GM12892 (cell line): ENCODE data around the gene GRIA1.

Source experiments
- POLR2A ChIP-seq: IDR thresholded peaks from 2 replicates; pipeline ENCODE4 v1.6.1; 2011; ENCODE audit warnings: low read depth, low read length, control low read depth
- POLR2AphosphoS5 ChIP-seq: IDR thresholded peaks from 2 replicates; pipeline ENCODE4 v1.6.1; 2011; ENCODE audit warnings: low read depth, low read length, control low read depth
- TAF1 ChIP-seq: IDR thresholded peaks from 2 replicates; pipeline ENCODE4 v1.6.1; 2011; ENCODE audit warnings: low read depth, mild to moderate bottlenecking, control low read depth, low read length, borderline replicate concordance

DNA sequence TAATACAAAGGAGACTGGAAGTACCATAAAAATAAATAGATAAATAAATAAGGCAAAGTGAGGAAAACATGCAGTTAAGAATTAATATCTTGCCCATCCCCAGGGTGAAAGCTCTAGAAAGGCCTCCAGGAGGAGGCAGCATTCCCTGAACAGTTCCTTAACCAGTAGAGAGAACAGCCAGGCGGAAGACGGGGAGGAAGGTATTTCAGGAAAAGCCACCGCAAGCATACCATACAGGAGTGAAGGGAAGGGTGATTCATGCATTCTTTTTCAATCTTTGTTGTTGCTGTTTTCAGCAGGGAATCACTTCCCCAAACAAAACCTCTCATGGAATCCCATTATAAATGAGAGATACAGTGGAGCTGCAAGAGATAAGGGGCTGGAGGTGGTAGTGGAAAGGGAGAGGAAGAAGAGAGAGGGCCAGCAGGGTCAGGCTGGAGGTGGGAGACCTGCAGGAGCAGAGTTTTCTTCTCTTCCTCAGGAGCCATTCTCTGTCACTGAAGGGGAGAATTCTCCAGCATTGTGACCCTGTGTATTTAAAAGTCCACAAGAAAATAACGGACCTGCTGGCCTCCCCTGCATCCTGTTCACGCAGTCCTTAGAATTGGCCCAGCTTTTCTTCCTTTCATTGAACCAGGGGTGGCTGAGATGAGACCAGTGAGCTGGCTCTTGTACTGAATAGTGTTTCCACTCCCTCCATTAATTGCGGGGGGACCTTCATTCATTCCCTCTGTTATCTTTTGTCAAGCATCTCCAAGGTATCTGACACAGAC, 292.3 kb downstream of the GRIA1 start:
- no peak for TF ChIP-seq POLR2A
- TF ChIP-seq TAF1 = no peak
- TF ChIP-seq POLR2AphosphoS5 = no peak
